ENCODE measurements around the gene UACA.

- TF ChIP-seq CTCF (conservative IDR thresholded peaks at IDR 0.05; ENCODE audit: low read length) (no peak), EZH2phosphoT487 (IDR thresholded peaks at IDR 0.05; ENCODE audit: borderline replicate concordance) (no peak)
Measured at GRCh38 chr15:70796516-70797310, 33.4 kb upstream of the UACA start.
